ENCODE measurements around the gene SMNDC1. TPM values are rescaled to one million over a fixed set of nuclear protein-coding genes. Genes with fewer than 3 reads are reported as not detected.

The SMNDC1 gene
- total and polyA plus RNA-seq, 9 donors, result 11.7 to 36.1 (median 28.2) TPM

DNA sequence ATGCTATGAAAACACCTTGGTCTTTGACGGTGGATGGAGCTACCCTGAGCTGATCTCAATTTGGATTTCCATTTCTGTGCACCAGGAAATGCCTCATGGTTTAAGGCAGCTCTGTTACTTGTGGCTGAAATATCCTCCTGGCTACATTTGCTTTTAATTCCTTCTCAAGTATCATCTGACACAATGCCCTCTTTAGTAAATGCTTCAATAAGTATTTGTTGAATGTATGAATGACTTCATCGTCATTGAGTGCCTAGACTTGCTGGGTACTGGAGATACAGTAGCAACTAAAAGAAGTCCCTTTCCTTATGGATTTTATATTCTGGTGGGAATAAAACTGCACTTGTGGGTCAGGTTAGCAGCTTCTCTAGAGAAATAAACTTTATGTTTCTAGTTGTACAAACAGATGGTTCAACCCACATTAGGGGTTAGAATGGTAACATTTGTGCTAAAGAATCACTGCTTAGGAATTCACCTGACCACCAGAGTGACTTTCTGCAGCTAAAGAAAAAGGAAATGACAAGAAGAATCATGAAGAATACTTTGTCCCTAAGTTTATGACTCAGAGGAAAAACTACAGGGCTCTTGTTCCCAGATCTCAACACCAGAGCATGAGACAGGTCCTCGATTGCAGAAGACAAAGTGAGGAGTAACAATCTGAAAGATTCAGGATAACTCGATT, 21.8 kb upstream of the SMNDC1 start:
- intact Hi-C loops (cut with DNase I), result no loop called here
- no peak overlapping the region for H3K4me3 ChIP-seq
- H3K27ac ChIP-seq, result no peak overlapping the region
- no peak for TF ChIP-seq POLR2A (IDR thresholded peaks at IDR 0.05)
- TF ChIP-seq EP300 (IDR thresholded peaks at IDR 0.05), result no peak
- H3K36me3 ChIP-seq, result no peaks in the 10 kb centered on the region
- H3K9me3 ChIP-seq, result no peaks in the 10 kb centered on the region
- 84 to 86% (median 86%) methylated on average over 4 of the region's 4 CpGs for WGBS, 3 donors
- DNase-seq, result no peak
- no peaks in the 10 kb centered on the region for H3K27me3 ChIP-seq
- H3K4me1 ChIP-seq (ENCODE audit: insufficient read depth), result no peaks in the 10 kb centered on the region

DNA sequence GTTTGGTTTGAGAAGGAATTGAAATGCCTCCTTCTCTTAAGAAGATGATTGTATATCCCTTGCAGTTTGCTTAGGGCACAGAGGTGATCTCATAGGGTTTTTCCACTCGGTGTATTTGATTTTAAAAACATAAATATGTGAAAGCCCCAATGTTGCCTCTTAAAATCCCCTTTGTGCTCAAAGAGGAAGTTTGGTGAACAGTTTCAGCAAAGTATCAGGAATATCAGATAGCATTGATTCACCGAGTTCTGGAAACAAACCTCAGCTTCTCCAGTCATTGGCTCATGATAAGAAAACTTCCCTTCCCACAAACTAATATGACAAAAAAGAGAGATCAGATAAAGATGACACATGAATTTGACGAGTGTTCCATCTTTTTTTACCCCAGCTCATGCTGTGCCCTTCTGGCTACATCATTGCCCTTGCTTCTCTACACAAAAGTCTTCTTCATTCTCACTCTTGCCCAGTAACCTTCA, 20.1 kb upstream of the SMNDC1 start:
- intact Hi-C loops (cut with DNase I), result no loop called here
- no peaks in the 10 kb centered on the region for H3K9me3 ChIP-seq
- WGBS, 3 donors, result 53 to 68% (median 65%) methylated on average over 3 of the region's 3 CpGs
- no peak overlapping the region for H3K4me3 ChIP-seq
- TF ChIP-seq EP300 (IDR thresholded peaks at IDR 0.05) (no peak), POLR2A (IDR thresholded peaks at IDR 0.05) (no peak)
- TF ChIP-seq, protein P1, sequence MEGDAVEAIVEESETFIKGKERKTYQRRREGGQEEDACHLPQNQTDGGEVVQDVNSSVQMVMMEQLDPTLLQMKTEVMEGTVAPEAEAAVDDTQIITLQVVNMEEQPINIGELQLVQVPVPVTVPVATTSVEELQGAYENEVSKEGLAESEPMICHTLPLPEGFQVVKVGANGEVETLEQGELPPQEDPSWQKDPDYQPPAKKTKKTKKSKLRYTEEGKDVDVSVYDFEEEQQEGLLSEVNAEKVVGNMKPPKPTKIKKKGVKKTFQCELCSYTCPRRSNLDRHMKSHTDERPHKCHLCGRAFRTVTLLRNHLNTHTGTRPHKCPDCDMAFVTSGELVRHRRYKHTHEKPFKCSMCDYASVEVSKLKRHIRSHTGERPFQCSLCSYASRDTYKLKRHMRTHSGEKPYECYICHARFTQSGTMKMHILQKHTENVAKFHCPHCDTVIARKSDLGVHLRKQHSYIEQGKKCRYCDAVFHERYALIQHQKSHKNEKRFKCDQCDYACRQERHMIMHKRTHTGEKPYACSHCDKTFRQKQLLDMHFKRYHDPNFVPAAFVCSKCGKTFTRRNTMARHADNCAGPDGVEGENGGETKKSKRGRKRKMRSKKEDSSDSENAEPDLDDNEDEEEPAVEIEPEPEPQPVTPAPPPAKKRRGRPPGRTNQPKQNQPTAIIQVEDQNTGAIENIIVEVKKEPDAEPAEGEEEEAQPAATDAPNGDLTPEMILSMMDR (IDR thresholded peaks at IDR 0.05), result no peak
- H3K36me3 ChIP-seq, result no peaks in the 10 kb centered on the region
- no peak overlapping the region for H3K27ac ChIP-seq
- H3K4me1 ChIP-seq (ENCODE audit: insufficient read depth), result no peaks in the 10 kb centered on the region
- H3K27me3 ChIP-seq, result no peaks in the 10 kb centered on the region
- no peak for DNase-seq

DNA sequence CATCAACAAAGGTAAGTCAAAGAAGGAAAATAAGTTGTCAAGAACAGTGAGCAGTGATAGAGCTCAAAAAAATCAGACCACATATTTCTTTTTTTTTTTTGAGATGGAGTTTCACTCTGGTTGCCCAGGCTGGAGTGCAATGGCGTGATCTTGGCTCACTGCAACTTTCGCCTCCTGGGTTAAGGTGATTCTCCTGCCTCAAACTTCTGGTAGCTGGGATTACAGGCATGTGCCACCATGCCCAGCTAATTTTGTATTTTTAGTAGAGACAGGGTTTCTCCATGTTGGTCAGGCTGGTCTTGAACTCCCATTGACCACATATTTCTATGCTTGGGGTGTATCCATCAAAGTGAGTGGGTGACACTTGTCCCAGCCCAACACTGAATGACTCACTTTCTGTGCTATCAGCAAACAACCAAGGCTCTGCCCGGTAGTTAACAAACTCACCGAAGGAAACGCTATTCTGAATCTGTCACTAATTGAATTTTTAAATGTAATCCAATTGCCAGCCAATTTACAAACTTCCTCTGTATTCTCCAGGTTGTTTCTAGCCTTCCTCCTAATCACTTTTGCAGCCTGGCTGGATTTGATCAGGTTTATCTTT, 19.6 kb upstream of the SMNDC1 start:
- H3K36me3 ChIP-seq, result no peaks in the 10 kb centered on the region
- 82 to 87% (median 85%) methylated on average over 5 of the region's 5 CpGs for WGBS, 3 donors
- no peaks in the 10 kb centered on the region for H3K4me1 ChIP-seq (ENCODE audit: insufficient read depth)
- intact Hi-C loops (cut with DNase I), result no loop called here
- no peaks in the 10 kb centered on the region for H3K9me3 ChIP-seq
- H3K27me3 ChIP-seq, result no peaks in the 10 kb centered on the region
- no peak overlapping the region for H3K4me3 ChIP-seq
- TF ChIP-seq EP300 (IDR thresholded peaks at IDR 0.05) (no peak), POLR2A (IDR thresholded peaks at IDR 0.05) (no peak)
- TF ChIP-seq, protein P1 (IDR thresholded peaks at IDR 0.05), result no peak
- no peak for DNase-seq
- H3K27ac ChIP-seq, result no peak overlapping the region

DNA sequence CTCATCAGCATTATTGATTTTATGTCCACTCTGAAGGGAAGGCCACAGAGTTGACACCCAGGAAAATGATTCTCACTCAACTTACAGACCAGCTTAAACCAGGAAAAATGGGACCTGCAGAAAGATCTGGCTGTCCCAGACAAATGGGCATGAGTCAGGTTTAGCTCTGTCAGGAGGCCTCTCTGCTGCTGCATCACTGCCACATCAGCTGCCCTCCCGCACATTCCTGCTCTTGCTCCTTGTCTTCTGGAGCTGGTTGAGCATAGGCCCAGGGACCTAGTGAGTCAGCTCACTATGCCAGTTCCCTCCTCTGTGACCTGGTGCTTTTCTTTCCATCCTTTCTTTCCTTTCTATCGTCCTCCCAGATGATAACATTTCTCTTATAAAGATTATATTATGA, 18.8 kb upstream of the SMNDC1 start:
- H3K27me3 ChIP-seq, result no peaks in the 10 kb centered on the region
- no peak overlapping the region for H3K27ac ChIP-seq
- H3K9me3 ChIP-seq, result no peaks in the 10 kb centered on the region
- H3K36me3 ChIP-seq, result no peaks in the 10 kb centered on the region
- no peak for DNase-seq
- H3K4me3 ChIP-seq, result no peak overlapping the region
- no peaks in the 10 kb centered on the region for H3K4me1 ChIP-seq (ENCODE audit: insufficient read depth)
- intact Hi-C loops (cut with DNase I), result no loop called here
- TF ChIP-seq, protein P1 (IDR thresholded peaks at IDR 0.05), result no peak
- TF ChIP-seq EP300 (IDR thresholded peaks at IDR 0.05) (no peak), POLR2A (IDR thresholded peaks at IDR 0.05) (no peak)
- 48 to 58% (median 51%) methylated on average over 2 of the region's 2 CpGs for WGBS, 3 donors
